Measurements from ENCODE around the gene RGS6.
"Not testable (repeated sequence)": the region's sequence is repeated elsewhere in the genome, so short reads cannot be mapped to it uniquely, and the experiment has no call there.

The RGS6 gene

GRCh38 chr14:71932229-71932981, at the start of gene RGS6:
Gene RGS6 (plus strand): TSS chr14:71932429.
- in situ Hi-C loops (cut with MboI; ENCODE audit: low sequenced_read_pairs) = no loop called here

DNA sequence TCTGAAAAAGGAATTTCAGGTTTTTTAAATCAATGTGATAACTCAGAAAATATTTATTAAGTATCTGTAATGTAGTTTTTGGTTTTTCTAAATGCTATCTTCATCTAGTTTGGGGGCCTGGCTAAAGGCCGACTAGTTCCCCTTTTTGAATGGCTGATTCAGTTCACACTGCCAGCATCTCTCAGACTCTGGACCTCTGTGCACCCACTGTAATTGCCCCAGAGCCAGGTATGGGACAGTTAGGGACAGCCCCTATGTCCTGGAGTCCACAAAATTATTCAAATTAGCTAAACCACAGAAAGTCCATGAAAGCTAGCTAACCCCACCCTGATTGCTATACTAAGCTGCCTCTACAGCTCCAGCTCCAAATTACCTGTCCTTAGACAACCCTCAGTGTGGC, 49.1 kb upstream of the RGS6 start:
- in situ Hi-C loops (cut with MboI; ENCODE audit: low sequenced_read_pairs) = no loop called here

GRCh38 chr14:71885301-71885700, 46.9 kb upstream of the RGS6 start:
- in situ Hi-C loops (cut with MboI; ENCODE audit: low sequenced_read_pairs) = no loop called here

DNA sequence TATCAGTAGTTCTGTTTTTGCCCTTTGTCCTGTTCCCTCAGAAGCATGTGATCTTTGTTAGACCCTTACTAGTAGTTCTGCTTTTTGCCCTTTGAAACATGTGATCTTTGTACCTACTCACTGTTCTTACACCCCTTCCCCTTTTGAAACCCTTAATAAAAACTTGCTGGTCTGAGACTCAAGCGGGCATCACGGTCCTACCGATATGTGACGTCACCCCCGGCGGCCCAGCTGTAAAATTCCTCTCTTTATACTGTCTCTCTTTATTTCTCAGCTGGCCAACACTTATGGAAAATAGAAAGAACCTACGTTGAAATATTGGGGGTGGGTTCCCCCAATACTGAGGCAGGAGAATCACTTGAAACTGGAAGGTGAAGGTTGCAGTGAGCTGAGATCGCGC, 44.4 kb upstream of the RGS6 start:
- in situ Hi-C loops (cut with MboI; ENCODE audit: low sequenced_read_pairs) = not testable (repeated sequence)

DNA sequence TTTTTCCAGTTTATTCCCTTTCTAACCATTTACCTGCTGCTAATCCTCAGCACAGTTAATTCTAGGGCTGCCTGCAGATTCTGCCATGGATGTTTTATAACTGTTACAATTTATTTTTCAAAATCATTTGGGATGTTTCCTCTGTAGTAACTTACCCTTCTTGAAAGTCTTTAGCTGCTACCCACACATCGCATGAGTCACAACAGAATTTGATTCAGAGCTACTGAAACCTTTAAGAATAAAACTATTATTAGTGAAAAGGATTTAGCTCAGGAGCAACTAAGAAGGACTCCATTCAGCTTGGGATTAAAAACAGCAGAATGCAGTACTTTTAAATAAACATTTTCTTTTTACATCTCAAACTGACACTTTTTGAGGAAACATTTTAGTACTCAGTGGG, 41.7 kb upstream of the RGS6 start:
- in situ Hi-C loops (cut with MboI; ENCODE audit: low sequenced_read_pairs) = no loop called here

DNA sequence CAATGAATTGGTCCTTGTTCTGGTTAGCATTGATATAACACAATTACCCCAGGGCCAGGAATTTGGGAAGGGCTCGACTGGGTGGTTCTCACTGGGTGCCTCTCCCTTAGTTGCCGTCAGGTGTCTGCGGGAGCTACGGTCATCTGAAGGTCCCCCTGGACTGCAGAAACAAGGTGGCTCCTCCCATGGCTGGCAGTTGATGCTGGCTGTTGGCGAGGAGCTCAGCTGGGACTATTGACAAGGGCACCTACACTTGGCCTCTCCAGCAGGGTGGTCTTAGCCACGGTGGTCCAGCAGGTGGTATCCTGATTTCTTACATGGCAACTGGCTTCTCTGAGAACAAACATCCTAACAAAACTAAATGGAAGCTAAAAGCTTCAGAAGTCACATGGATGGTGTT, 41.0 kb upstream of the RGS6 start:
- in situ Hi-C loops (cut with MboI; ENCODE audit: low sequenced_read_pairs) = no loop called here

DNA sequence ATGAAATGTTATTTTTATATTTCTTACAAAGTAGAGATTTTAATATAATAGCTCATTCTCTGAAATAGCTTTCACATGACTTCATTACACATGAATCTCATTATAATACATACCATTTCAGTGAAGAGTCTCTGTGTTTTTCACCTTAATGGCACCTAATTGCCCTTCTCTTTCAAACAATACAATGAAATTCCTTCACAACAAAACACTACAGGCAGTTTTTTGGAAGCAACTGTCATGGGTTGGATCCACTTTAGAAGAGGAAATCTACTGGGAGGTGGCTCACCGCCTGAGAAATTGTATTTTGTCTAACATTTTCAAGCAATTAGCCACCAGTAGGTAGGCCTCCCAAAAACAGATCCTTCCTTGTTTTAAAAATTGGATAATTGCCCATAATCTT, 40.3 kb upstream of the RGS6 start:
- in situ Hi-C loops (cut with MboI; ENCODE audit: low sequenced_read_pairs) = no loop called here

GRCh38 chr14:71905031-71905430, 27.2 kb upstream of the RGS6 start:
- in situ Hi-C loops (cut with MboI; ENCODE audit: low sequenced_read_pairs) = no loop called here

GRCh38 chr14:71905860-71906259, 26.4 kb upstream of the RGS6 start:
- in situ Hi-C loops (cut with MboI; ENCODE audit: low sequenced_read_pairs) = no loop called here

- in situ Hi-C loops (cut with MboI; ENCODE audit: low sequenced_read_pairs) = no loop called here
These were observed 24.3 kb upstream of the RGS6 start for GRCh38 chr14:71907793-71908515.

DNA sequence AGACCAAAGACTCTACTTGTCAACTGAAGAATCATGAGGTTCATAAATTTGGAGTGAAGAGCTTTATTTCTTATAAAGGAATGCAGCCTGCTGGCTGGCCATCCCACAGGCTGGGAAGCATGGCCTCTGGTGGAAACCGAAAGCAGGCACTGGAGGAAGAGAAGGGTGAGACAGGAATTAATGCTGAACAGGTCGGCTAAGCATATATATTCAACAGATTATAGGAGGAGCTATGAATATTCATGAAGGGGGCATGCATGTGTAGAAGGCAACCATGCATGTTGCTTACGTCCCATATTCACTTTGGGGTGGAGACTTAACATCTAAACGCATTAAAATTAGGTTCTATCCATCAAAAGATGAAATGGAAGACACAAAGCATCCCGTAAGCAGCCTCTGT, 20.6 kb upstream of the RGS6 start:
- in situ Hi-C loops (cut with MboI; ENCODE audit: low sequenced_read_pairs) = no loop called here

DNA sequence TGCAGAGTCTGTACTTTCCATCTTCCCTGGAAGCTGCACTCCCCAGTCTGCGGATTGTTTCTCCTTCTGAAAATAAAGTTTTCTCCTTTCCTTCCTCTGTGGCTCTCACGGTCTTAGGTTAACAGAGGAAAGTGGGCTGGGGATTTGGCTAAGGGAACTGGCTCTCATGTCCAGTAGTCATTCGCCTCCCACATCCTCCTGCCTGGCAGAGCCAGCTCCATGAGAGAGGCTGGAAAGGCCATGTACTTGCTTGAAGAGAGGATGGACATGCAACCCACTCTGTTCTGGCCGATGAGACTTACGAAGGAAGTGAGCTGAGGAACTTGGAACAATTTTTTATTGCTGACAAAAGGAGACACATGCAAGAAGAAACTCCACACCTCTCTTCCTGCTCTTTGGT, 18.9 kb upstream of the RGS6 start:
- in situ Hi-C loops (cut with MboI; ENCODE audit: low sequenced_read_pairs) = no loop called here

DNA sequence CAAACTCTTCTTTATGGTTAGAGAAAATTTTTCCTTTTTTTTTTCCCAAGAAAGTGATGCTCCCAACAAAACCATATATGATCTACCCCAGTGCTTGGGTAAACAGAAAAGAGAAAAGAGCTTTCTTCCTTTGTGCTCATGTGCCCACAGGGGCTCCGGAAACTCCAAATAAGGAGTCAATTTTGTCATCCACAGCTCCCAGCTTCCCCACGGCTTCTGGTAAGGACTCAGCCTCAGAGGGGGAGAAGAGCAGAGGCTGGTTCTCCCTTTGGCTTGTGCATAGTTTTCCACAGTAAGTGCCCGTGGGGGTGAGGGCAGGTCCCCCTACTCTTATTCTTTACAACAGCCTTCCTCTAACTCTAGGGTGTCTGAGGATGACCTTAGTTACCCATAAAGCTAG, 13.3 kb upstream of the RGS6 start:
- in situ Hi-C loops (cut with MboI; ENCODE audit: low sequenced_read_pairs) = no loop called here

DNA sequence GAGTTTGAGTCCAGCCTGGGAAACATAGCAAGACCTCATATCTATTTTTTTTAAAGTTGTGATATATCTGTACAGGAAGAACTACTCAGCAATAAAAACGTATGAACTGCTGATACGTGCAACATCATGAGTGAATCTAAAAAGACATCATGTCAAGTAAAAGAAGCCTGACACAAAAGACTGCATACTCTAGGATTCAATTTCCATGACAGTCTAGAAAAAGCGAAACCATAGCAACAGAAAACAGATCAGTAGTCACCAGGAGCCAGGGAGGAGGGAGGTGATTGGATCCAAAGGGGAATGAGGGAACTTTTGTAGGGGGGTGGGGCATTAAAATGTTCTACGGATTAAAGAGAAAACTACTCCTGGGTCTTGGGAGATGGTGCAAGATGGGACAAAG, 8.7 kb upstream of the RGS6 start:
- in situ Hi-C loops (cut with MboI; ENCODE audit: low sequenced_read_pairs) = no loop called here

DNA sequence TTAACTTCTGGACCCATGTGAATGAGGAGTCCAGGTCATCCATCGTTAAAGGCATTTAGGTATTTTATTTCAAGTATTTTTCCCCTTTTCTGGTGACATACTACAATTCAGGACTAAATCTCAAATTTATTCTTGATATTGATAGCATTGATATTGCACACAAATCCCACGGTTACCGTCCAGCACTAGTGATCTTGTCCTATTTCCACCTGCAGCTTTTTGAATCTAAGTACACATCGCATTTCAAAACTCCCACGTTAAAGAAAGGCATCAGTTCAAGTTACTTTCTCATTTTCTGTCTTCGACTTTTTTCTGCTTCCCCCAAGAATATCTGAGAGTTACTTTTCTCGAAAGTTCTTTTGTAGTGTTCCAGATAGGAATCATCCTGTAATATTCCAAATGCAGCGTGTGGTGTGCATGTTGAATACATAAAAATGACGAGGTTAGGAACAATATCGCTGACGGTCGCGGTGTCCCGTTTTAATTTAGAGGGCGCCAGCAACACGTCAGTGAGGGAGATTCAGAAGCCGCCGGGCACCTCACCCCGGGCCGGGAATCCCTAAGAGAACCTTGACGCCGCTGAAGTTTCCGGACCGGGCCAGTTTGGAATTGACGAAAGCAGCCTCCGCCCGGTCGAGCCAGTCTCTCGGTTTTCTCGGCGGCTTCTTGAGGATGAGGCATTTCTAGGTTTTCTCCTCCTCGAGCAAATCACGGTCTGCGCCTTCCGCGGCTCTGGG, 569 bp upstream of the RGS6 start:
- in situ Hi-C loops (cut with MboI; ENCODE audit: low sequenced_read_pairs) = no loop called here

- in situ Hi-C loops (cut with MboI; ENCODE audit: low sequenced_read_pairs) = no loop called here
These were observed 865 bp downstream of the RGS6 start for GRCh38 chr14:71933001-71933587.

GRCh38 chr14:71938273-71938672, 6.0 kb downstream of the RGS6 start:
- in situ Hi-C loops (cut with MboI; ENCODE audit: low sequenced_read_pairs) = not testable (repeated sequence)

GRCh38 chr14:71939344-71939743, 7.1 kb downstream of the RGS6 start:
- in situ Hi-C loops (cut with MboI; ENCODE audit: low sequenced_read_pairs) = not testable (repeated sequence)

- in situ Hi-C loops (cut with MboI; ENCODE audit: low sequenced_read_pairs) = not testable (repeated sequence)
These were observed 8.3 kb downstream of the RGS6 start for GRCh38 chr14:71940500-71940899.

- in situ Hi-C loops (cut with MboI; ENCODE audit: low sequenced_read_pairs) = not testable (repeated sequence)
These were observed 9.4 kb downstream of the RGS6 start for GRCh38 chr14:71941616-71942015.

DNA sequence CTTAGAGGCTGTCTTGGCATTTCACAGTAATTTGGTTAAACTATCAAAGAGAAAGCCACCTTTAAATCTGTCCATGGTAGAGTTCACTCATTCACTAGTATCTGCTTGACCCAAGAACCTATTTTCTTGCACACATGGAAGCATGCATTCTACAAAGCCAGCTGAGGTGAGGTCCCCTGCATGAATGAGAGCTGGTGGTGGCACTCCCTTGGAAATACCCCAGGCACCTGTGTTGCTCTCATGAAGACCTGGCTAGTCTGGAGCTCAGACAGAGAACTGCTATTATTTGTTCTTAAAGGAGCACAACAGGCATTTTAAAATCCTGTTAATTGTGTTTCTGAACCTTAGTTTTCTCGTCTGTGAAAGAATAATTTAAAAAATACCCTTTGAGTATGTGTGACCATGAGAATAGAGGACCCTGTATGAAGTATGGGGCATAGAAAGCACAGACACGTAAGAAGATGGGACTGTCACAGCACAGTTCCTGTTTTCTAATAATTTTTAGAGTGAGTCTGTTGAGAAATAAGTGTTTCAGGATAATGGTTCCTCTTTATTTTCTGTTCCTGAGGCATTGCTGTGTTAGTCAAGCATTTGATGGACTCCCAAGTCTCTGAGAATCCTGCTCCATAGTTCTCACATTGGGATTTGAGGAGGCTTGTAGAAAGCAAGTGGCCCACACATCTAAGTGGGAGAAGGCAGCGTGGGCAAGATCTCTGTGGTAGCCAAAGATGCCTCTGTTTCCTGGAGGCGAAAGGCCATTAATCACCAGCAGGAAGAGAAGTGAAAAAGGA, 10.9 kb downstream of the RGS6 start:
- in situ Hi-C loops (cut with MboI; ENCODE audit: low sequenced_read_pairs) = no loop called here

All from HL-60/S4 (cell line).